ENCODE results near the gene DUSP1. TPM values are rescaled to one million over a fixed set of nuclear protein-coding genes. Genes with fewer than 3 reads are reported as not detected.

The DUSP1 gene
- total and polyA plus RNA-seq, 2 of the 4 experiments (the other 2 are of a cell fraction) = 304 to 467 TPM

DNA sequence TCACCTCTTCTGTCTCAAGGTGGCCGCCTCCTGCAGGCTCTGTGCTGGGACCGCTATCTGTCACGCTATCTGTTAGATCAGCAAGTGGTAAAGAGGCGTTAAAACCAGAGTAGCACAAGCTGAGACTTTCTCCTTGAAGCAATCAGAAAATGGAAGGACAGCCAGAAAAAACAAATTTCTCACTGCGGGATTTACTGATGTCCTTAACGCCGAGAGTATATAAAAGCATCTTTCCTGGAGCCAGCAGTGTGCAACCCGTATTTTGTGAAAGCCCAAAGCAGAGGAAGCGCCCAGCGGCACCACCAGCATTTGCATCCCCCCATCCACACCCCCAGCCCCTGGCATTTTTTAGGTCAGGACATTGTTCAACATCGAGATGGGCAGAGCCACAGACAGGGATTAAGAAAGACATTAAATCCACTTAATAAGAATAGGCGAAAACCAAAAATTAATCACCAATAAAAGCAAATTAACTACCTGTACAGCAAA, 48.6 kb downstream of the DUSP1 start:
- intact Hi-C loops (cut with micrococcal nuclease) = no loop called here
- CTCF ChIA-PET = interaction anchor here (0.7 kb wide), 1 partner anchor 31 kb away, joined by 5 read pairs; no protein-coding TSS in a partner anchor

More for the DNA sequence above, 48.6 kb downstream of the DUSP1 start:
- no peak overlapping the region for H4K8ac ChIP-seq (ENCODE audit: low read depth in 2 of 2, low read length in 2 of 2)
- H2AK9ac ChIP-seq (replicated peaks; ENCODE audit: low read depth, low read length, poor library complexity) = no peak overlapping the region
- H3K18ac ChIP-seq (ENCODE audit: low read depth, low read length) = no peak overlapping the region
- peak overlapping the region; percentile 58 for H2BK20ac ChIP-seq (ENCODE audit: low read depth, low read length)
- no peaks in the 10 kb centered on the region for H3K79me1 ChIP-seq (ENCODE audit: low read depth in 1 of 2, low read length in 2 of 2)
- no peaks in the 10 kb centered on the region for H3K36me3 ChIP-seq (ENCODE audit: control insufficient read depth, insufficient read depth, low read length)
- ATAC-seq (ENCODE audit: low read depth) = no peak
- H4K20me1 ChIP-seq (ENCODE audit: insufficient read depth, low read length) = no peaks in the 10 kb centered on the region
- POLR2A ChIA-PET (ENCODE audit: unreplicated experiment) = no interaction called here
- H3K9ac ChIP-seq (ENCODE audit: low read depth, low read length) = no peak overlapping the region
- 66% methylated on average over 8 of the region's 12 CpGs; no CpG with 5 or more reads in 1 of the 2 experiments for WGBS, 2 experiments (ENCODE audit: extremely low coverage in 2 of 2, insufficient read length in 1 of 2)
- no peak overlapping the region for H3K56ac ChIP-seq (ENCODE audit: extremely low read depth, insufficient read depth, low read length)
- no peak for DNase-seq
- in situ Hi-C loops (cut with MboI; ENCODE audit: low sequenced_read_pairs) = loop anchor here (25.0 kb wide), 1 partner anchor 865 kb away; no protein-coding TSS in a partner anchor
- H3K4ac ChIP-seq (ENCODE audit: low read depth, low read length) = peak overlapping the region; percentile 24; the same call in 1 of the 2 replicates
- no peak overlapping the region for H2AFZ ChIP-seq (replicated peaks; ENCODE audit: low read length, poor library complexity)
- peaks cover 5% of the 10 kb centered on the region for H3K4me1 ChIP-seq (ENCODE audit: control insufficient read depth, insufficient read depth, low read length)
- no peak for TF ChIP-seq MAZ (IDR thresholded peaks at IDR 0.05; ENCODE audit: borderline replicate concordance, low read depth, low read length)
- no peak for TF ChIP-seq SMC3 (IDR thresholded peaks at IDR 0.05; ENCODE audit: low read depth, low read length)
- no peak for TF ChIP-seq ELK1 (IDR thresholded peaks at IDR 0.05; ENCODE audit: borderline replicate concordance, low read depth, low read length)
- no peak for TF ChIP-seq BHLHE40 (IDR thresholded peaks at IDR 0.05; ENCODE audit: low read depth, low read length)
- TF ChIP-seq CTCF (conservative IDR thresholded peaks at IDR 0.05; ENCODE audit: low read depth, low read length) = no peak
- TF ChIP-seq MXI1 (IDR thresholded peaks at IDR 0.05; ENCODE audit: borderline replicate concordance, low read depth, low read length) = no peak
- no peak for TF ChIP-seq USF2 (IDR thresholded peaks at IDR 0.05; ENCODE audit: low read depth, low read length)
- TF ChIP-seq NFE2L2 (IDR thresholded peaks at IDR 0.05; ENCODE audit: low read depth, low read length) = no peak
- TF ChIP-seq CEBPB (IDR thresholded peaks at IDR 0.05; ENCODE audit: low read depth, low read length) = no peak
- no peak for TF ChIP-seq RFX5 (IDR thresholded peaks at IDR 0.05; ENCODE audit: low read depth, low read length)
- no peak for TF ChIP-seq POLR2A (IDR thresholded peaks at IDR 0.05; ENCODE audit: low read depth, low read length)
- no peak overlapping the region for H3K27ac ChIP-seq (ENCODE audit: insufficient read depth, low read length)
- H2BK15ac ChIP-seq (ENCODE audit: low read depth, low read length) = peak overlapping the region; percentile 54; the same call in 1 of the 3 replicates
- no peak overlapping the region for H3K14ac ChIP-seq (replicated peaks; ENCODE audit: low read depth, low read length)
- peak overlapping the region; percentile 33; the same call in 1 of the 2 replicates for H4K91ac ChIP-seq (ENCODE audit: insufficient read depth, low read depth, low read length)
- 0 out of 2 replicates have a peak overlapping the region, but pooled peaks have one; percentile 10 for H2BK120ac ChIP-seq (ENCODE audit: low read depth, low read length)
- no peaks in the 10 kb centered on the region for H3K9me3 ChIP-seq (ENCODE audit: control insufficient read depth, insufficient read depth, low read length)
- no peak overlapping the region for H3K4me3 ChIP-seq (ENCODE audit: insufficient read depth, low read depth, low read length)
- peak overlapping the region; percentile 28; the same call in 1 of the 2 replicates for H4K5ac ChIP-seq (ENCODE audit: low read depth, low read length)
- dilution Hi-C loops (cut with HindIII; ENCODE audit: low sequenced_read_pairs, unreplicated experiment) = no loop called here
- H2BK5ac ChIP-seq (ENCODE audit: low read depth, low read length, poor library complexity, severe bottlenecking) = no peak overlapping the region
- no peak overlapping the region for H2AK5ac ChIP-seq (ENCODE audit: low read depth, low read length)
- BruUV-seq (replicated peaks) = no TSS peak
- H3K4me2 ChIP-seq (ENCODE audit: low read depth, low read length) = peak overlapping the region; percentile 27; the same call in 1 of the 2 replicates
- H3K23ac ChIP-seq (ENCODE audit: low read depth, low read length) = no peak overlapping the region
- peaks cover 3% of the 10 kb centered on the region; the same call in 1 of the 2 replicates for H3K9me1 ChIP-seq (ENCODE audit: insufficient read depth, low read length)
- H3K27me3 ChIP-seq (ENCODE audit: control insufficient read depth, insufficient read depth, low read length) = peaks cover 3% of the 10 kb centered on the region; the same call in 1 of the 2 replicates
